Naive thymus-derived CD8-positive, alpha-beta T cell (primary cell): Measurements from ENCODE around the gene SRPK1. TPM values are rescaled to one million over a fixed set of nuclear protein-coding genes. Genes with fewer than 3 reads are reported as not detected.
A peak's percentile ranks its signal among the peaks of the same experiment; 100 is the strongest.
"Not testable (repeated sequence)": the region's sequence is repeated elsewhere in the genome, so short reads cannot be mapped to it uniquely, and the experiment has no call there.

Source experiments
- ATAC-seq, 2 donors: fragments of 150-1000 bp; cut with Tn5 transposase in 1 of 2; sonication (Bioruptor Pico), chemical (Tn5 transposase) in 1 of 2; 1 replicate in 1 of 2; 2 replicates in 1 of 2; pipeline ENCODE4 v1.10.0; 2021; ENCODE audit warnings: mild to moderate bottlenecking in 2 of 2, moderate library complexity in 2 of 2
- POLR2A ChIA-PET: fragments of 350-600 bp; sonication (Branson Sonifier 250); formaldehyde crosslinking; loops from one replicate; lab custom pipeline; 2021; ENCODE audit warnings: antibody characterized with exemption; lab: Charles Lee
- DNase-seq, 10 donors: peaks; one replicate each; pipeline versions ENCODE4 v3.0.0 to v3.0.0-alpha.2; 2020 to 2022
- H3K27ac Mint-ChIP-seq, 10 donors: one replicate each; pipeline ENCODE4 v1.8.0; 2020 to 2022; ENCODE audit warnings: mild to moderate bottlenecking in 10 of 10, mixed read lengths in 10 of 10, moderate library complexity in 4 of 10, inconsistent platforms in 1 of 10
- H3K27me3 Mint-ChIP-seq, 5 donors: one replicate each; pipeline ENCODE4 v1.8.0; 2021 to 2022; ENCODE audit warnings: mixed read lengths in 5 of 5
- H3K36me3 Mint-ChIP-seq, 3 donors: one replicate each; pipeline ENCODE4 v1.8.0; 2020 to 2022; ENCODE audit warnings: mixed read lengths in 3 of 3, mild to moderate bottlenecking in 2 of 3, inconsistent platforms in 1 of 3
- H3K4me1 Mint-ChIP-seq, 4 donors: one replicate each; pipeline ENCODE4 v1.8.0; 2021 to 2022; ENCODE audit warnings: mixed read lengths in 4 of 4
- H3K4me3 Mint-ChIP-seq, 10 donors: one replicate each; pipeline ENCODE4 v1.8.0; 2020 to 2022; ENCODE audit warnings: mild to moderate bottlenecking in 10 of 10, mixed read lengths in 10 of 10, moderate library complexity in 6 of 10, inconsistent platforms in 1 of 10
- H3K9me3 Mint-ChIP-seq, 9 donors: one replicate each; pipeline ENCODE4 v1.8.0; 2020 to 2022; ENCODE audit warnings: mixed read lengths in 9 of 9, mild to moderate bottlenecking in 3 of 9, inconsistent platforms in 1 of 9, moderate library complexity in 1 of 9
- polyA plus RNA-seq, 3 donors: library from polyadenylated mRNA; unstranded; fragments of 300-500 nt; fragmentation: Illumina TruSeq; gene quantifications; one replicate each; pipeline ENCODE4 v1.2.3, GENCODE V29; 2021
- total RNA-seq, 8 experiments: library from RNA in 2 of 8; stranded (reverse) in 2 of 8; gene quantifications; one replicate each; pipeline ENCODE4 v1.2.3 and lab custom pipeline; 2021 to 2026

Gene SRPK1
- total and polyA plus RNA-seq, 5 experiments from 2014 or later, result 28.2 to 53.4 (median 40.8) TPM

DNA sequence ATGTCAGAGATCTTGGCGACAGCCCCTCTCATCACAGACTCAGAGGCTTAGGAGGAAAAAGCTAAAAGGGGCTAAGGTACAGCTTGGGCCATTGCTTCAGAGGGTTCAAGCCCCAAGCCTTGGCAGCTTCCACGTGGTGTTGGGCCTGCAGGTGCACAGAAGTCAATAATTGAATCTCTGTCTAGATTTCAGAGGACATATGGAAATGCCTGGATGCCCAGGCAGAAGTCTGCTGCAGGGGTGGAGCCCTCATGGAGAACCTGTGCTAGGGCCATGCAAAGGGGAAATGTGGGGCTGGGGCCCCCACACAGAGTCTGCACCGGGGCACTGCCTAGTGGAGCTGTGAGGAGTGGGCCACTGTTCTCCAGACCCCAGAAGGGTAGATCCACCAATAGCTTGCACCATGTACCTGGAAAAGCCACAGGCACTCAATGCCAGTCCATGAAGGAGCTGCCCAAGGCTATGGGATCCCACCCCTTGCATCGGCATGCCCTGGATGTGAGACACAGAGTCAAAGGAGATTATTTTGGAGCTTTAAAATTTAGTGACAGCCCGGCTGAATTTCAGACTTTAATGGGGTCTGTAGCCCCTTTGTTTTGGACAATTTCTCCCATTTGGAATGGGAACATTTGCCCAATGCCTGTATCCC lies 12.0 kb downstream of the SRPK1 start:
- Mint-ChIP-seq H3K9me3 (peaks cover 0 to 31% (median 14%) of the 10 kb centered on the region in 9 donors), H3K36me3 (peaks cover 21 to 78% (median 53%) of the 10 kb centered on the region in 3 donors), H3K4me1 (peaks cover 2 to 22% (median 7%) of the 10 kb centered on the region in 4 donors)
- ATAC-seq, H3K4me3 Mint-ChIP-seq, H3K27me3 Mint-ChIP-seq, H3K27ac Mint-ChIP-seq, DNase-seq, POLR2A ChIA-PET: not testable (repeated sequence)

DNA sequence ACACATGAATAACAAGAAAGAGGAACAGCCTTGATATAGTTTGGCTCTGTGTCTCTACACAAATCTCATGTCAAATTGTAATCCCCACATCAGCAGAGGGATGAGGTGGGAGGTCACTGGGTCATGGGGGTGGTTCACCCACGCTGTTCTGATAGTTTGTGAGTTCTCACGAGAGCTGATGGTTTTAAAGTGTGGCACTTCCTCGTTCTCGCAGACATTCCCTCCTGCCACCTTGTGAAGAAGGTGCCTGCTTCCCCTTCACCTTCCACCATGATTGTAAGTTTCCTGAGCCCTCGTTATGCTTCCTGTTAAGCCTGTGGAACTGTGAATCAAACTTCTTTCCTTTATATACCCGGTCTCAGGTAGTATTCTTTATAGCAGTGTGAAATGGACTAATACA lies 13.1 kb downstream of the SRPK1 start:
- Mint-ChIP-seq H3K9me3 (peaks cover 0 to 31% (median 14%) of the 10 kb centered on the region in 9 donors), H3K36me3 (peaks cover 21 to 74% (median 50%) of the 10 kb centered on the region in 3 donors), H3K4me3 (no peak overlapping the region), H3K27ac (peak overlapping the region in 1 of 10 donors; percentile 33), H3K27me3 (no peaks in the 10 kb centered on the region), H3K4me1 (peaks cover 2 to 22% (median 7%) of the 10 kb centered on the region in 4 donors)
- DNase-seq (no peak), ATAC-seq (no peak)
- POLR2A ChIA-PET, result interaction anchor here (0.6 kb wide), 1 partner anchor 619 kb away, joined by 3 read pairs; no protein-coding TSS in a partner anchor

DNA sequence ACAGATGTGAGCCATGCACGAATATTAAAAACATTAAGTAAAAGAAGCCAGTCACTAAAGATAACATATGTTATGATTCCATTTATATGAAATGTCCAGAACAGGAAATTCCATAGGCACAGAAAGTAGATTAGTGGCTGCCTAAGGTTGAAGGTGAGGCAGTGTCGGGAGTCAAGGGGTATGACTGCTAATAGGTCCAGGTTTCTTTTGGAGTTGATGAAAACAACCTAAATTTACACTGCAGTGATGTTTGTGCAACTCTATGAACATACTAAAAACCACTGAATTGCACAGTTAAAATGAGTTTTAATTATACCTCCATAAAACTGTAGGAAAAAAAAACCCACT lies 14.4 kb downstream of the SRPK1 start:
- POLR2A ChIA-PET, result no interaction called here
- peaks cover 2 to 18% (median 7%) of the 10 kb centered on the region in 4 donors for H3K4me1 Mint-ChIP-seq
- H3K9me3 Mint-ChIP-seq, result peaks cover 0 to 31% (median 14%) of the 10 kb centered on the region in 9 donors
- no peak for ATAC-seq
- no peak overlapping the region for H3K27ac Mint-ChIP-seq
- DNase-seq, result no peak
- H3K27me3 Mint-ChIP-seq, result no peaks in the 10 kb centered on the region
- no peak overlapping the region for H3K4me3 Mint-ChIP-seq
- peaks cover 21 to 64% (median 44%) of the 10 kb centered on the region in 3 donors for H3K36me3 Mint-ChIP-seq

DNA sequence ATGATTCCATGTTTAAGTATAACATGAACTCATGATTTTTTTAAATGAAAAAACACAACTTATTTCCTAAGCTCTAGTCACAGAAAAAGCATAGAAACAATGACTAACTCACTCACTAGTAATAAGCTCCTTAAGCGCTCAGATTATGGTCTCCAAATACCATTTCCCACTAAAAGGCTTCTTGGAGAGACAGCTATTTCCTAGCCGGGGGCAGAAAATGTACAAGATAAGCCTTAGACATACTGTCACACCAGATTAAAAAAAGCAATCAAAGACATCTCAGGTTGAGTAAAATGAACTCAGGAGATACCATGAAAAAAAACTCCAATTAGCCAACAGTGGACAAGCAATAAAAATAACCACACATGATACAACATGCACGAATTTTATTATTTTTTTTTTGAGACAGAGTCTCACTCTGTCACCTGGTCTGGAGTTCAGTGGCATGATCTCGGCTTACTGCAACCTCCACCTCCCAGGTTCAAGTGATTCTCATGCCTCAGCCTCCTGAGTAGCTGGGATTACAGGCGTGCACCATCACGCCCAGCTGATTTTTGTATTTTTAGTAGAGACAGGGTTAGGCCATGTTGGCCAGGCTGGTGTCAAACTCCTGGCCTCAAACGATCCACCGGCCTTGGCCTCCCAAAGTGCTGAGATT lies 14.9 kb downstream of the SRPK1 start:
- H3K36me3 Mint-ChIP-seq, result peaks cover 19 to 60% (median 41%) of the 10 kb centered on the region in 3 donors
- H3K27me3 Mint-ChIP-seq, result no peaks in the 10 kb centered on the region
- ATAC-seq (no peak), DNase-seq (no peak)
- peaks cover 2 to 16% (median 7%) of the 10 kb centered on the region in 4 donors for H3K4me1 Mint-ChIP-seq
- no peak overlapping the region for H3K4me3 Mint-ChIP-seq
- no peak overlapping the region for H3K27ac Mint-ChIP-seq
- POLR2A ChIA-PET, result no interaction called here
- H3K9me3 Mint-ChIP-seq, result peaks cover 0 to 29% (median 12%) of the 10 kb centered on the region in 9 donors

DNA sequence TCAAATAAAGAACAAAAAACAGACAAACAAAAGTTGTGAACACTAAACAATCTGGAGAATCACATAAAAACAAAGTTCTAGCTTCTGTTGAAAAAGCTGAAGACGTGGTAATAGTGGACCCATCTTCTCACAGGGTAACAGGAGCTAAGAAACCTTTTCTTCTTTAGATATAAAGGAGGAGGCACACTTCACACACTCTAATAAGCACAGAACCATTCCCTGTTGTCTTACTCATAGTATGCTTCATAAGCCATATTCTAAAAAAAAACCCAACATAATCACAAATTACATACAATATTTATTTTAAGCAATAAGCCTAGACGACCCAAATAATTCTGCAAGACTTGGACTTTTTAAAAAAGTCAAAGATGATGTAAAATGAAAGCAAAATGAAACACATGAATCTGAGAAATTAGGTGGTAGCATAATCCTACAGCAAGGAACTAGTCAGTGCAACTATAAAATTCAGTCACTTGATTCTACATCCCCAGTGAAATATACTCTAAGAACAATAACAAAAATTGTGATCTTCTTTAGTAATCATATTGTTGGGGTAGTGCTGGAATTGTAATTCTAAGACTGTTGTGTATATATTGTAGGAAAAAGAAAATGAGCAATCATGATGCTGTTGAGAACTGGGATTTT lies 15.6 kb downstream of the SRPK1 start:
- Mint-ChIP-seq H3K27ac (no peak overlapping the region), H3K4me1 (peaks cover 4 to 15% (median 7%) of the 10 kb centered on the region in 4 donors), H3K36me3 (peaks cover 15 to 60% (median 34%) of the 10 kb centered on the region in 3 donors), H3K27me3 (no peaks in the 10 kb centered on the region), H3K4me3 (no peak overlapping the region), H3K9me3 (peaks cover 0 to 23% (median 10%) of the 10 kb centered on the region in 9 donors)
- ATAC-seq (no peak), DNase-seq (no peak)
- POLR2A ChIA-PET, result no interaction called here

DNA sequence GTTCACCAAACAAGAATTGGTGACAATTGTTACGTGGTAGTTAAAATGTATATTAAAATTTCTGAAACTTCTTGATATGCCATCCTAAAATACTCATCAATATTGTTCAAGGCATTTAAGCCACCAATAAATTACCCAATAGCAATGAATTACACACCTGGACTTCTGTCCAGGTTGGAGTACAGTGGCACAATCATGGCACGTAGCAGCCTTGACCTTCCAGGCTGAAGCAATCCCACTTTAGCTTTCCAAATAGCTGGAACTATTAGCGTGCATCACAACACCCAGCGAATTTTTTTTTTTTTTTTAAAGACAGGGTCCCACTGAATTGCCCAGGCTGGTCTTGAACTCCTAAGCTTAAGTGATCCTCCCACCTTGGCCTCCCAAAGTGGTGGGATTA lies 17.2 kb downstream of the SRPK1 start:
- no peak for ATAC-seq
- POLR2A ChIA-PET, result interaction anchor here (0.6 kb wide), 1 partner anchor 11 kb away, joined by 4 read pairs; no protein-coding TSS in a partner anchor
- peaks cover 0 to 9% (median 4%) of the 10 kb centered on the region in 9 donors for H3K9me3 Mint-ChIP-seq
- no peak overlapping the region for H3K4me3 Mint-ChIP-seq
- H3K27me3 Mint-ChIP-seq, result no peaks in the 10 kb centered on the region
- no peak overlapping the region for H3K27ac Mint-ChIP-seq
- no peak for DNase-seq
- H3K36me3 Mint-ChIP-seq, result peaks cover 9 to 53% (median 29%) of the 10 kb centered on the region in 3 donors
- peaks cover 4 to 15% (median 10%) of the 10 kb centered on the region in 4 donors for H3K4me1 Mint-ChIP-seq

DNA sequence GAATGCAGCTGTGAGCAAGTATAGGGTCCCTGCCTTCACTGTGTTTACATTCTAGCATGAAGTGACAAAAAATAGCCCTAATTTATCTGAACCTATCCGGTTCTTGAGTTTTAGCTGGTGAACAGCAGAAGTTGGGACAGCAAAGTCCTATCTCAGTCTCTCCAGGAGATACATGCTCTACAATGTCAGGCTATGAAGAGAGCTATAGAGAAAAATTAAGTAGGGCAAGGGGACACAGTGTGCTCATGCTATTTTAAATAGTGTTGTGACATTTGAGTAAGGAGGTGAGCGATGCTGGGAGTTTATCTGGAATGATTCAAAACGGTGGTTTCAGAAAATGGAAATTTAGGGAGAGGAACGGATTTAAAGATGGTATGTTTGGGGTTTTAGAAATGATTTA lies 20.4 kb downstream of the SRPK1 start:
- H3K36me3 Mint-ChIP-seq, result peaks cover 0 to 41% (median 32%) of the 10 kb centered on the region in 3 donors
- DNase-seq (no peak), ATAC-seq (no peak)
- POLR2A ChIA-PET, result no interaction called here
- H3K4me3 Mint-ChIP-seq, result no peak overlapping the region
- H3K27ac Mint-ChIP-seq, result peak overlapping the region in 1 of 10 donors; percentile 48
- peaks cover under 1 to 19% (median 9%) of the 10 kb centered on the region in 4 donors for H3K4me1 Mint-ChIP-seq
- H3K27me3 Mint-ChIP-seq, result no peaks in the 10 kb centered on the region
- H3K9me3 Mint-ChIP-seq, result peaks cover 0 to 1% (median 0%) of the 10 kb centered on the region in 9 donors

DNA sequence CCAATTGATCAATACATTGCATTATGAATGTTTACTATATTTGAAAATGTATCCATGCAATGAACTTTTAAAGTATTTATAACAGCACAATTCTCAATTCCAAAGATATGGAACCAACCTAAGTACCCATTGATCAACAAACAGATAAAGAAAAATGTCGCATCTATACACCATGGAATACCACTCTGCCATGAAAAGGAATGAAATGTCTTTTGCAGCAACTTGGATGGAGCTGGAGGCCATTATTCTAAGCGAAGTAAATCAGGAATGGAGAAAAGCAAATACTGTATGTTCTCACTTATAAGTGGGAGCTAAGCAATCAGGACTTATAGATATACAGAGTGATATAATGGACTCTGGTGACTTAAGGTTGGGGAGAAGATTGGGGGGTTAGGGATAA lies 22.9 kb downstream of the SRPK1 start:
- H3K4me3 Mint-ChIP-seq, result no peak overlapping the region
- peaks cover 0 to 1% (median 0%) of the 10 kb centered on the region in 9 donors for H3K9me3 Mint-ChIP-seq
- H3K27me3 Mint-ChIP-seq, result no peaks in the 10 kb centered on the region
- DNase-seq (no peak), ATAC-seq (no peak)
- no peak overlapping the region for H3K27ac Mint-ChIP-seq
- H3K4me1 Mint-ChIP-seq, result peaks cover 6 to 28% (median 15%) of the 10 kb centered on the region in 4 donors
- POLR2A ChIA-PET, result no interaction called here
- H3K36me3 Mint-ChIP-seq, result peaks cover 0 to 29% (median 27%) of the 10 kb centered on the region in 3 donors

DNA sequence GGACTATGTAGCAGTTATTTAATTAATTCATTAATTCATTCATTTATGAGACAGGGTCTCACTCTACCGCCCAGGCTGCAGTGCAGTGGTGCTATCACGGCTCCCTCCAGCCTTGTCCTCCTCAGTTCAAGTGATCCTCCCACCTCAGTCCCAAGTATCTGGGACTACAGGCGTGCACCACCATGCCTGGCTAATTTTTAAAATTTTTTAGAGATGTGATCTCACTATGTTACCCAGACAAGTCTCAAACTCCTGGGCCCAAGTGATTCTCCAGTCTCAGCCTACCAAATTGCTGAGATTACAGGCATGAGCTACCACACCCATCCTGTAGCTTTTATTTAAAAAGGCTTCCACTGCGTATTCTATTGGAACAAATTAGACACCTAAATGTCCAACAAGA lies 23.4 kb downstream of the SRPK1 start:
- H3K9me3 Mint-ChIP-seq, result peaks cover 0 to 1% (median 0%) of the 10 kb centered on the region in 9 donors
- POLR2A ChIA-PET, result no interaction called here
- no peak for ATAC-seq
- peaks cover 0 to 25% (median 25%) of the 10 kb centered on the region in 3 donors for H3K36me3 Mint-ChIP-seq
- H3K4me1 Mint-ChIP-seq, result peaks cover 6 to 28% (median 15%) of the 10 kb centered on the region in 4 donors
- H3K27ac Mint-ChIP-seq, result no peak overlapping the region
- H3K27me3 Mint-ChIP-seq, result no peaks in the 10 kb centered on the region
- H3K4me3 Mint-ChIP-seq, result no peak overlapping the region
- DNase-seq, result no peak

DNA sequence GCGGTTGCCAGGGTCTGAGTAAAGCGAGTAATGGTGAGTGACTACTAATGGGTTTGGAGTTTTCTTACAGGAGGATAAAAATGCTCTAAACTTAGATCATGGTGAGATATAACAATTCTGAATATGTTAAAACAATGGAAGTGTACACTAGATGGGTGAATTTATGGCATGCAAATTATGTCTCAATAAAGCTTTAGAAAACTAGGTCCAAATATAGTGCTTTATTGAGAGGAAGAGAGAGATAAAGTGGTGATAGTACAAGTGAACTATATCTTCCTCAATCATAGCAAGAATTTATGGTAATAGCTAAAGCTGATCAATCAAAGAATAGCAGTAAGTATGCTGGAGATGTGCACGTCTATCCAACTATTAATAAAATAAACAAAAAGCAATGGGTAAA lies 23.9 kb downstream of the SRPK1 start:
- no peaks in the 10 kb centered on the region for H3K27me3 Mint-ChIP-seq
- no peak for DNase-seq
- H3K4me1 Mint-ChIP-seq, result peaks cover 6 to 28% (median 15%) of the 10 kb centered on the region in 4 donors
- peaks cover 0 to 25% (median 24%) of the 10 kb centered on the region in 3 donors for H3K36me3 Mint-ChIP-seq
- POLR2A ChIA-PET, result no interaction called here
- H3K27ac Mint-ChIP-seq, result no peak overlapping the region
- ATAC-seq, result no peak
- H3K9me3 Mint-ChIP-seq, result peaks cover 0 to 1% (median 0%) of the 10 kb centered on the region in 9 donors
- H3K4me3 Mint-ChIP-seq, result no peak overlapping the region

DNA sequence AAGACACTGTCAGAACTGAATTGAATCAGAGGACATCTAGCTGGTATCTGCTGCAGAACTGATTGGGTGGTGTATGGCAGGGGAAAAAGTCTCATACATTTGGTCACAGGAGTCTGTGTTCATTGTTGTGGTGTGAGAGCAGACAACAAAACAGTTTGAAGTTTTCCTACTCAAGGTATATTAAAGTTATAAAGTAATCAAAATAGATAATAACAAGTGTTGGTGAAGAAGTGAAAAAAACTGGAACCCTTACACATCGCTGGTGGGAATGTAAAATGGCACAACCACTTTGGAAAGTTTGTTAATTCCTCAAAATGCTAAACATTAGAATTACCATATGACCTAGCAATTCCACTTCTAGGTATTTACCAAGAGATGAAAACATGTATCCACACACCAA lies 24.7 kb downstream of the SRPK1 start:
- peaks cover 0 to 27% (median 24%) of the 10 kb centered on the region in 3 donors for H3K36me3 Mint-ChIP-seq
- H3K27ac Mint-ChIP-seq, result peak overlapping the region in 1 of 10 donors; percentile 61
- DNase-seq, result no peak
- no peaks in the 10 kb centered on the region for H3K27me3 Mint-ChIP-seq
- H3K4me1 Mint-ChIP-seq, result peaks cover 6 to 28% (median 15%) of the 10 kb centered on the region in 4 donors
- ATAC-seq, result no peak
- POLR2A ChIA-PET, result no interaction called here
- peaks cover 0 to 1% (median 0%) of the 10 kb centered on the region in 9 donors for H3K9me3 Mint-ChIP-seq
- H3K4me3 Mint-ChIP-seq, result no peak overlapping the region

DNA sequence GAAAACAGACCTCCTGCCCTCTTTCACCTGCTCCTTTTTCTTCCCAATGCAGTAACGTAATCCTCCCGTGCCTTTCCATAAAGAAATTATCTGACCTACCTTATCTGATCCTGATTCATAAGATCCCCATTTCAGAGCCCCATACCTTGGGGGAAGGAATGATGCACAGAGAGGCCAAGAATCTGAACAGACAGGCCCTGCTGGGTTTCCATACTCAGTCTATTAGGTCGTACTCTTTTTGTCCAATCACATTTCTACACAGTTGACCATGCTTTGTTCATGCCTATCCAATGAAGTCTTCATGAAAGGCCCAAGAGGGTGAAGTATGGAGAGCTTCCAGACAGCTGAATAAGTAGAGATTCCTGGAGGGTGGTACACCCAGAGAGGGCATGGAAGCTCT lies 25.3 kb downstream of the SRPK1 start:
- peak overlapping the region in 3 of 10 donors; percentile 19 to 61 (median 29) for H3K27ac Mint-ChIP-seq
- POLR2A ChIA-PET, result no interaction called here
- no peak overlapping the region for H3K4me3 Mint-ChIP-seq
- peaks cover 0 to 28% (median 24%) of the 10 kb centered on the region in 3 donors for H3K36me3 Mint-ChIP-seq
- DNase-seq, result no peak
- no peak for ATAC-seq
- no peaks in the 10 kb centered on the region for H3K27me3 Mint-ChIP-seq
- peaks cover 7 to 28% (median 14%) of the 10 kb centered on the region in 4 donors for H3K4me1 Mint-ChIP-seq
- H3K9me3 Mint-ChIP-seq, result peaks cover 0 to 1% (median 0%) of the 10 kb centered on the region in 9 donors
